ENCODE data around the gene TRIP10.

- TF ChIP-seq, protein P1, sequence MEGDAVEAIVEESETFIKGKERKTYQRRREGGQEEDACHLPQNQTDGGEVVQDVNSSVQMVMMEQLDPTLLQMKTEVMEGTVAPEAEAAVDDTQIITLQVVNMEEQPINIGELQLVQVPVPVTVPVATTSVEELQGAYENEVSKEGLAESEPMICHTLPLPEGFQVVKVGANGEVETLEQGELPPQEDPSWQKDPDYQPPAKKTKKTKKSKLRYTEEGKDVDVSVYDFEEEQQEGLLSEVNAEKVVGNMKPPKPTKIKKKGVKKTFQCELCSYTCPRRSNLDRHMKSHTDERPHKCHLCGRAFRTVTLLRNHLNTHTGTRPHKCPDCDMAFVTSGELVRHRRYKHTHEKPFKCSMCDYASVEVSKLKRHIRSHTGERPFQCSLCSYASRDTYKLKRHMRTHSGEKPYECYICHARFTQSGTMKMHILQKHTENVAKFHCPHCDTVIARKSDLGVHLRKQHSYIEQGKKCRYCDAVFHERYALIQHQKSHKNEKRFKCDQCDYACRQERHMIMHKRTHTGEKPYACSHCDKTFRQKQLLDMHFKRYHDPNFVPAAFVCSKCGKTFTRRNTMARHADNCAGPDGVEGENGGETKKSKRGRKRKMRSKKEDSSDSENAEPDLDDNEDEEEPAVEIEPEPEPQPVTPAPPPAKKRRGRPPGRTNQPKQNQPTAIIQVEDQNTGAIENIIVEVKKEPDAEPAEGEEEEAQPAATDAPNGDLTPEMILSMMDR (optimal IDR thresholded peaks at IDR 0.05 in 1 of 3, IDR thresholded peaks at IDR 0.05 in 1 of 3, conservative IDR thresholded peaks at IDR 0.05 in 1 of 3; ENCODE audit: extremely low read depth in 1 of 3, insufficient read depth in 2 of 3, low read length in 3 of 3) = no peak
- TF ChIP-seq EZH2 (IDR thresholded peaks at IDR 0.05; ENCODE audit: low read length) = no peak
Measured at GRCh38 chr19:6714749-6715555, 24.5 kb upstream of the TRIP10 start.
